Measurements from ENCODE around the gene MBD3.

DNA sequence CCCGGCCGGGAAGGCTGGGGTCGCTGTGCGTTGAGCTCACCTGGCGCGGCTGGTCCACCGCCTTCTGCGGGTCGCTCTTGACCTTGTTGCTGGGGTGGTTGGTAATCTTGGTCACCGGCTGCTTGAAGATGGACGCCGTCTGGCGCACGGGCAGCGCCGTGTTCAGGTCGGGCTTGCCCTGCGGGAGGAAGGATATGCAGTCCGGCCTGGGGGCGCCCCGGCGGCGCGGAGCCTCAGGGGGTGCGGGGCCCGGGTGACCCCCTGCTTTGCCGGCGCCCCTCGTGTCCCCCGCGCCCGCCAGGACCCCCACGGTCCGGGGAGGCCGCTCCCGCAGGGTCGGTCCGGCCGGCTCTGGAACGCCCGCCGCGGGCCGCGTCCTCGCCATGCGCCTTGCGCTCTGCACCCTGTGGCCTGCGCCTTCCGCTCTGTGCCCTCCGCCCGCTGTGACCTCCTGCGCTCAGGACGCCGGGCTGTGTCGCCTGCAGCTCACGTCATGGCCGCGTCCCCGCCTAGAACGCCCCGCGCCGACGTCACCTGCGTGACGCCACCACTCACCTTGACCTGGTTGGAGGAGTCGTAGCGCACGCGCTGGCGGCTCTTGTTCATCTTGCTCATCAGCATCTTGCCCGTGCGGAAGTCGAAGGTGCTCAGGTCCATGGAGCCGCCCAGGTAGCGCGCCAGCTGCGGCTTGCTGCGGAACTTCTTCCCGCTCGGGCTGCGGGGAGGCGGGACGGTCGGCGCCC is 8.0 kb downstream of the MBD3 start:
- TF ChIP-seq CTCF (optimal IDR thresholded peaks at IDR 0.05 in 1 of 3, IDR thresholded peaks at IDR 0.05 in 1 of 3, conservative IDR thresholded peaks at IDR 0.05 in 1 of 3; ENCODE audit: extremely low read depth in 1 of 3, insufficient read depth in 2 of 3, low read length in 3 of 3) = no peak
- TF ChIP-seq EZH2 (IDR thresholded peaks at IDR 0.05; ENCODE audit: low read length) = no peak
